K562 (cell line): ENCODE results near the gene MT1X. TPM values are rescaled to one million over a fixed set of nuclear protein-coding genes. Genes with fewer than 3 reads are reported as not detected.
A peak's percentile ranks its signal among the peaks of the same experiment; 100 is the strongest.

ENCODE experiments used
- ATAC-seq: fragments of 200-7000 bp; cut with Tn5 transposase; 3 replicates; pipeline ENCODE4 v1.9.1; 2020; ENCODE audit warnings: moderate library complexity
- BruUV-seq: library from RNA; stranded (reverse); fragments of 400-500 nt; replicated peaks from 2 replicates; lab custom pipeline; 2021; lab: Mats Ljungman, UMichigan
- CTCF ChIA-PET: fragments of 300-600 bp; formaldehyde crosslinking; extraction: SDS; loops from one replicate; lab custom pipeline; 2021; ENCODE audit warnings: low intra/inter-chr PET ratio; lab: Yijun Ruan, JAX
- POLR2A ChIA-PET: fragments of 300-600, 350-650 bp; sonication (Branson Sonifier 250); formaldehyde crosslinking; extraction: SDS; loops from one replicate; lab custom pipeline; 2021; ENCODE audit warnings: antibody characterized with exemption, inconsistent platforms; lab: Yijun Ruan, JAX
- DNase-seq, 4 experiments: peaks; one replicate each; pipeline versions ENCODE4 v3.0.0 to v3.0.0-alpha.2; 2011 to 2018; ENCODE audit warnings: low spot score in 3 of 4, mixed read lengths in 3 of 4; ENCODE audit errors: extremely low read depth in 1 of 4
- FAIRE-seq: peaks from 2 replicates; lab custom pipeline; 2011; peaks lifted over from hg19 to GRCh38; lab: Jason Lieb, UNC
- H2AFZ ChIP-seq: 2 replicates; pipeline ENCODE4 v1.6.0; 2011; ENCODE audit warnings: low read depth, low read length, control low read depth, inconsistent platforms
- H3K27ac ChIP-seq: fragments of 200-600 bp; 3 replicates; pipeline ENCODE4 v1.8.0; 2011; ENCODE audit warnings: low read depth, mild to moderate bottlenecking, control low read depth, inconsistent platforms, low read length, moderate library complexity, mixed read lengths; ENCODE audit errors: extremely low read depth
- H3K27me3 ChIP-seq, 2 experiments: fragments of 300-600 bp in 1 of 2; 2 replicates in 1 of 2; 3 replicates in 1 of 2; pipeline versions ENCODE4 v1.6.0 to v1.8.0; 2011; ENCODE audit warnings: inconsistent platforms in 2 of 2, low read length in 2 of 2, mild to moderate bottlenecking in 1 of 2, mixed read lengths in 1 of 2, moderate library complexity in 1 of 2; ENCODE audit not compliant: control insufficient read depth in 2 of 2, insufficient read depth in 2 of 2
- H3K36me3 ChIP-seq: fragments of 300-600 bp; 3 replicates; pipeline ENCODE4 v1.8.0; 2011; ENCODE audit warnings: mild to moderate bottlenecking, low read length, inconsistent platforms; ENCODE audit not compliant: control insufficient read depth, insufficient read depth
- H3K4me1 ChIP-seq, 2 experiments: fragments of 200-600 bp in 1 of 2; replicated peaks in 1 of 2; 2 replicates in 1 of 2; 3 replicates in 1 of 2; pipeline versions ENCODE4 v1.5.1 to v1.8.0; 2011; ENCODE audit warnings: inconsistent platforms in 2 of 2, low read length in 2 of 2, mild to moderate bottlenecking in 1 of 2, mixed read lengths in 1 of 2, moderate library complexity in 1 of 2; ENCODE audit not compliant: control insufficient read depth in 2 of 2, insufficient read depth in 2 of 2
- H3K4me2 ChIP-seq: 2 replicates; pipeline ENCODE4 v1.6.1; 2011; ENCODE audit warnings: low read length, control low read depth, inconsistent platforms, mixed read lengths; ENCODE audit not compliant: insufficient read depth
- H3K4me3 ChIP-seq: fragments of 200-600 bp; sonication (generic), shearing (Covaris generic); 2 replicates; pipeline ENCODE4 v1.5.1; 2016; ENCODE audit warnings: control low read depth, inconsistent platforms
- H3K79me2 ChIP-seq: fragments of 200-600 bp; 3 replicates; pipeline ENCODE4 v1.8.0; 2011; ENCODE audit warnings: low read length, inconsistent platforms; ENCODE audit not compliant: control insufficient read depth, insufficient read depth
- H3K9ac ChIP-seq, 2 experiments: 2 replicates each; pipeline versions ENCODE4 v1.6.0 to v1.6.1; 2011; ENCODE audit warnings: low read depth in 2 of 2, low read length in 2 of 2, control low read depth in 1 of 2, inconsistent platforms in 1 of 2, mild to moderate bottlenecking in 1 of 2, mixed read lengths in 1 of 2; ENCODE audit not compliant: insufficient read depth in 1 of 2
- H3K9me1 ChIP-seq: one replicate; pipeline ENCODE4 v1.6.0; 2011; ENCODE audit warnings: inconsistent platforms, mild to moderate bottlenecking, low read length, moderate library complexity; ENCODE audit not compliant: control insufficient read depth, insufficient read depth
- H3K9me3 ChIP-seq: replicated peaks from 2 replicates; pipeline ENCODE4 v1.5.1; 2011; ENCODE audit warnings: low read depth, low read length, inconsistent platforms; ENCODE audit not compliant: control insufficient read depth, insufficient read depth
- H4K20me1 ChIP-seq: replicated peaks from 2 replicates; pipeline ENCODE4 v1.6.1; 2011; ENCODE audit warnings: low read length, inconsistent platforms, mixed read lengths; ENCODE audit not compliant: control insufficient read depth, insufficient read depth
- DPF2 ChIP-seq: fragments of 450-650 bp; IDR thresholded peaks from 2 replicates; pipeline ENCODE4 v1.6.1; 2016
- FOXK1 ChIP-seq: sonication (generic); formaldehyde crosslinking; IDR thresholded peaks from 2 replicates; pipeline ENCODE4 v1.8.0; 2022; ENCODE audit warnings: missing genetic modification reagents, mild to moderate bottlenecking, borderline replicate concordance
- GABPB1 ChIP-seq: sonication (generic); formaldehyde crosslinking; IDR thresholded peaks from 2 replicates; pipeline ENCODE4 v1.8.0; 2022; ENCODE audit warnings: mild to moderate bottlenecking, missing genetic modification reagents
- KAT7 ChIP-seq: sonication (generic); formaldehyde crosslinking; IDR thresholded peaks from 2 replicates; pipeline ENCODE4 v1.8.0; 2022; ENCODE audit warnings: missing genetic modification reagents, mild to moderate bottlenecking, borderline replicate concordance
- MTF1 ChIP-seq: fragments of 250-450 bp; sonication (Bioruptor Pico); IDR thresholded peaks from 2 replicates; pipeline ENCODE4 v1.9.0; 2021; ENCODE audit warnings: moderate library complexity, mild to moderate bottlenecking, inconsistent platforms, borderline replicate concordance
- PHF21A ChIP-seq: fragments of 450-650 bp; IDR thresholded peaks from 2 replicates; pipeline ENCODE4 v1.6.1; 2017; ENCODE audit warnings: low read depth, borderline replicate concordance
- ZBED1 ChIP-seq: IDR thresholded peaks from 2 replicates; pipeline ENCODE4 v1.6.1; 2014
- ZNF134 ChIP-seq: fragments of 250-450 bp; sonication (Bioruptor Pico); conservative IDR thresholded peaks from 2 replicates; pipeline ENCODE4 v1.4.0; 2020
- WGBS: fragments of 100-300 bp; shearing (Covaris generic); methylation state at CpG from one replicate; pipeline ENCODE4 v1.1.6; 2016; ENCODE audit warnings: low coverage, mixed read lengths; ENCODE audit not compliant: insufficient coverage; ENCODE audit errors: missing lambda C conversion rate; 5-methylcytosine and 5-hydroxymethylcytosine counted together
- in situ Hi-C: fragments of 300-500 bp; cut with MboI; formaldehyde crosslinking; loops from 4 replicates; pipeline ENCODE4 v1.15.0; 2018; ENCODE audit warnings: inconsistent platforms, mixed read lengths
- intact Hi-C: fragments of 100-400 bp; cut with micrococcal nuclease; formaldehyde crosslinking; loops from 2 replicates; pipeline ENCODE4 v1.14.2; 2022
- polyA plus RNA-seq, 8 experiments: library from polyadenylated mRNA; depleted of rRNA in 4 of 8; stranded (reverse) in 5 of 8; unstranded in 3 of 8; fragments of >200 nt; fragmentation: Nextera tagmentation in 2 of 8; fragmentation: Illumina TruSeq in 1 of 8; extraction: Ambion mirVana in 2 of 8; extraction: Trizol in 1 of 8; gene quantifications; 2 replicates each; pipeline versions ENCODE4 v1.2.1 to v1.2.3, GENCODE V29; 2011 to 2014; ENCODE audit warnings: inconsistent platforms in 1 of 8, missing spikeins in 1 of 8
- total RNA-seq, 7 experiments: library from RNA; depleted of rRNA in 6 of 7; stranded (reverse); fragments of >200 nt in 6 of 7; fragmentation: Illumina TruSeq in 2 of 7; extraction: Trizol in 2 of 7; gene quantifications; 2 replicates each; pipeline versions ENCODE4 v1.2.1 to v1.2.3, GENCODE V29; 2011 to 2021; ENCODE audit warnings: low replicate concordance in 1 of 7
- TF ChIP-seq, protein P1 (sequence below): sonication (generic); formaldehyde crosslinking; IDR thresholded peaks from 2 replicates; pipeline ENCODE4 v1.8.0; 2023; ENCODE audit warnings: mild to moderate bottlenecking, missing genetic modification reagents
- TF ChIP-seq, protein P2 (sequence below): sonication (generic); formaldehyde crosslinking; IDR thresholded peaks from 2 replicates; pipeline ENCODE4 v1.8.1; 2023; ENCODE audit warnings: mild to moderate bottlenecking, missing genetic modification reagents
- TF ChIP-seq, protein P3 (sequence below), 2 experiments: fragments of 450-650 bp; conservative IDR thresholded peaks; 2 replicates each; pipeline ENCODE4 v1.6.1; 2017; ENCODE audit warnings: mild to moderate bottlenecking in 2 of 2, moderate library complexity in 2 of 2

The MT1X gene
- total and polyA plus RNA-seq, 9 of the 15 experiments (the other 6 are each of a cell fraction or from before 2014, with no cell fraction given) = 4.9 to 22.8 (median 8.7) TPM

GRCh38 chr16:56728980-56729734 lies 46.9 kb downstream of the MT1X start:
- no peaks in the 10 kb centered on the region for H3K9me1 ChIP-seq
- FAIRE-seq (no peak), ATAC-seq (peak; percentile 41), DNase-seq (peak in 1 of 4 experiments; percentile 19)
- H3K79me2 ChIP-seq = peaks cover 43% of the 10 kb centered on the region
- H3K27ac ChIP-seq = peak overlapping the region; percentile 88
- 21% methylated on average over 8 of the region's 8 CpGs for WGBS
- H3K4me1 ChIP-seq = peaks cover 24 to 25% of the 10 kb centered on the region in 2 experiments
- TSS peak; percentile 89 for BruUV-seq
- in situ Hi-C loops (no loop called here), intact Hi-C loops (loop anchor here (5.0 kb wide), 1 partner anchor 58 kb away; no protein-coding TSS in a partner anchor)
- POLR2A ChIA-PET = interaction anchor here (0.6 to 1.2 kb wide), 4 partner anchors 10 to 21 kb away, joined by 3 to 5 read pairs (median 4); no protein-coding TSS in a partner anchor
- H4K20me1 ChIP-seq = peaks cover 14% of the 10 kb centered on the region
- H2AFZ ChIP-seq = peak overlapping the region; percentile 96
- CTCF ChIA-PET = no interaction called here
- peak overlapping the region; percentile 76 to 91; a peak in 3 of 4 replicates for H3K9ac ChIP-seq
- H3K9me3 ChIP-seq = no peaks in the 10 kb centered on the region
- no peaks in the 10 kb centered on the region for H3K27me3 ChIP-seq
- H3K36me3 ChIP-seq = peaks cover 15% of the 10 kb centered on the region
- peak overlapping the region; percentile 92 for H3K4me2 ChIP-seq
- H3K4me3 ChIP-seq = peak overlapping the region; percentile 90
- no peak for TF ChIP-seq ZNF134
- TF ChIP-seq, protein P1, sequence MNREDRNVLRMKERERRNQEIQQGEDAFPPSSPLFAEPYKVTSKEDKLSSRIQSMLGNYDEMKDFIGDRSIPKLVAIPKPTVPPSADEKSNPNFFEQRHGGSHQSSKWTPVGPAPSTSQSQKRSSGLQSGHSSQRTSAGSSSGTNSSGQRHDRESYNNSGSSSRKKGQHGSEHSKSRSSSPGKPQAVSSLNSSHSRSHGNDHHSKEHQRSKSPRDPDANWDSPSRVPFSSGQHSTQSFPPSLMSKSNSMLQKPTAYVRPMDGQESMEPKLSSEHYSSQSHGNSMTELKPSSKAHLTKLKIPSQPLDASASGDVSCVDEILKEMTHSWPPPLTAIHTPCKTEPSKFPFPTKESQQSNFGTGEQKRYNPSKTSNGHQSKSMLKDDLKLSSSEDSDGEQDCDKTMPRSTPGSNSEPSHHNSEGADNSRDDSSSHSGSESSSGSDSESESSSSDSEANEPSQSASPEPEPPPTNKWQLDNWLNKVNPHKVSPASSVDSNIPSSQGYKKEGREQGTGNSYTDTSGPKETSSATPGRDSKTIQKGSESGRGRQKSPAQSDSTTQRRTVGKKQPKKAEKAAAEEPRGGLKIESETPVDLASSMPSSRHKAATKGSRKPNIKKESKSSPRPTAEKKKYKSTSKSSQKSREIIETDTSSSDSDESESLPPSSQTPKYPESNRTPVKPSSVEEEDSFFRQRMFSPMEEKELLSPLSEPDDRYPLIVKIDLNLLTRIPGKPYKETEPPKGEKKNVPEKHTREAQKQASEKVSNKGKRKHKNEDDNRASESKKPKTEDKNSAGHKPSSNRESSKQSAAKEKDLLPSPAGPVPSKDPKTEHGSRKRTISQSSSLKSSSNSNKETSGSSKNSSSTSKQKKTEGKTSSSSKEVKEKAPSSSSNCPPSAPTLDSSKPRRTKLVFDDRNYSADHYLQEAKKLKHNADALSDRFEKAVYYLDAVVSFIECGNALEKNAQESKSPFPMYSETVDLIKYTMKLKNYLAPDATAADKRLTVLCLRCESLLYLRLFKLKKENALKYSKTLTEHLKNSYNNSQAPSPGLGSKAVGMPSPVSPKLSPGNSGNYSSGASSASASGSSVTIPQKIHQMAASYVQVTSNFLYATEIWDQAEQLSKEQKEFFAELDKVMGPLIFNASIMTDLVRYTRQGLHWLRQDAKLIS (CRISPR knock-in tag) = 0 out of 2 replicates have a peak, but pooled peaks have one; percentile 32
- TF ChIP-seq GABPB1 = peak; percentile 35; the same call in 1 of the 2 replicates
- TF ChIP-seq MTF1 (CRISPR knock-in tag) = no peak
- TF ChIP-seq PHF21A = no peak
- TF ChIP-seq ZBED1 = 0 out of 2 replicates have a peak, but pooled peaks have one; percentile 14
- 0 out of 2 replicates have a peak, but pooled peaks have one; percentile 9 for TF ChIP-seq DPF2
- TF ChIP-seq, protein P2, sequence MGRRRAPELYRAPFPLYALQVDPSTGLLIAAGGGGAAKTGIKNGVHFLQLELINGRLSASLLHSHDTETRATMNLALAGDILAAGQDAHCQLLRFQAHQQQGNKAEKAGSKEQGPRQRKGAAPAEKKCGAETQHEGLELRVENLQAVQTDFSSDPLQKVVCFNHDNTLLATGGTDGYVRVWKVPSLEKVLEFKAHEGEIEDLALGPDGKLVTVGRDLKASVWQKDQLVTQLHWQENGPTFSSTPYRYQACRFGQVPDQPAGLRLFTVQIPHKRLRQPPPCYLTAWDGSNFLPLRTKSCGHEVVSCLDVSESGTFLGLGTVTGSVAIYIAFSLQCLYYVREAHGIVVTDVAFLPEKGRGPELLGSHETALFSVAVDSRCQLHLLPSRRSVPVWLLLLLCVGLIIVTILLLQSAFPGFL (CRISPR knock-in tag) = 0 out of 2 replicates have a peak, but pooled peaks have one; percentile 64
- TF ChIP-seq FOXK1 (CRISPR knock-in tag) = 0 out of 2 replicates have a peak, but pooled peaks have one; percentile 54
- TF ChIP-seq, protein P3, sequence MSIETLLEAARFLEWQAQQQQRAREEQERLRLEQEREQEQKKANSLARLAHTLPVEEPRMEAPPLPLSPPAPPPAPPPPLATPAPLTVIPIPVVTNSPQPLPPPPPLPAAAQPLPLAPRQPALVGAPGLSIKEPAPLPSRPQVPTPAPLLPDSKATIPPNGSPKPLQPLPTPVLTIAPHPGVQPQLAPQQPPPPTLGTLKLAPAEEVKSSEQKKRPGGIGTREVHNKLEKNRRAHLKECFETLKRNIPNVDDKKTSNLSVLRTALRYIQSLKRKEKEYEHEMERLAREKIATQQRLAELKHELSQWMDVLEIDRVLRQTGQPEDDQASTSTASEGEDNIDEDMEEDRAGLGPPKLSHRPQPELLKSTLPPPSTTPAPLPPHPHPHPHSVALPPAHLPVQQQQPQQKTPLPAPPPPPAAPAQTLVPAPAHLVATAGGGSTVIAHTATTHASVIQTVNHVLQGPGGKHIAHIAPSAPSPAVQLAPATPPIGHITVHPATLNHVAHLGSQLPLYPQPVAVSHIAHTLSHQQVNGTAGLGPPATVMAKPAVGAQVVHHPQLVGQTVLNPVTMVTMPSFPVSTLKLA (conservative IDR thresholded peaks at IDR 0.05) = 0 out of 4 replicates have a peak, but pooled peaks of 1 of the 2 experiments have one; percentile 17
- TF ChIP-seq KAT7 (CRISPR knock-in tag) = peak; percentile 79; the same call in 1 of the 2 replicates
